Kidney (tissue), 14 donors: ENCODE results near the gene SPCS2. TPM values are rescaled to one million over a fixed set of nuclear protein-coding genes. Genes with fewer than 3 reads are reported as not detected.
A peak's percentile ranks its signal among the peaks of the same experiment; 100 is the strongest.
"Not testable (repeated sequence)": the region's sequence is repeated elsewhere in the genome, so short reads cannot be mapped to it uniquely, and the experiment has no call there.

ENCODE experiments used
- DNase-seq, 5 donors: peaks; one replicate each; pipeline ENCODE4 v3.0.0-alpha.2; 2013 to 2020
- FAIRE-seq: peaks from 2 replicates; lab custom pipeline; 2012; peaks lifted over from hg19 to GRCh38; lab: Jason Lieb, UNC
- H3K27ac ChIP-seq, 2 donors: one replicate each; pipeline ENCODE4 v1.7.0; 2013; ENCODE audit warnings: low read depth in 2 of 2, low read length in 2 of 2, inconsistent platforms in 1 of 2
- H3K27me3 ChIP-seq: one replicate; pipeline ENCODE4 v1.7.1; 2013; ENCODE audit warnings: low read length, inconsistent platforms; ENCODE audit not compliant: control insufficient read depth, insufficient read depth
- H3K36me3 ChIP-seq, 3 donors: one replicate each; pipeline versions ENCODE4 v1.7.0 to v1.7.1; 2013; ENCODE audit warnings: low read length in 3 of 3, control low read depth in 1 of 3, inconsistent platforms in 1 of 3; ENCODE audit not compliant: insufficient read depth in 3 of 3, control insufficient read depth in 2 of 3
- H3K4me1 ChIP-seq, 3 donors: one replicate each; pipeline versions ENCODE4 v1.7.0 to v1.7.1; 2013; ENCODE audit warnings: low read length in 3 of 3, inconsistent platforms in 1 of 3, low read depth in 1 of 3; ENCODE audit not compliant: control insufficient read depth in 2 of 3, insufficient read depth in 2 of 3
- H3K4me3 ChIP-seq, 3 donors: one replicate each; pipeline versions ENCODE4 v1.7.0 to v1.8.1; 2013; ENCODE audit warnings: low read length in 3 of 3, control low read depth in 1 of 3, inconsistent platforms in 1 of 3
- H3K9ac ChIP-seq, 3 donors: one replicate each; pipeline versions ENCODE4 v1.7.0 to v1.7.1; 2013; ENCODE audit warnings: low read length in 3 of 3, control low read depth in 1 of 3, inconsistent platforms in 1 of 3
- H3K9me3 ChIP-seq, 3 donors: one replicate each; pipeline versions ENCODE4 v1.7.0 to v1.7.1; 2013; ENCODE audit warnings: low read length in 3 of 3, control low read depth in 1 of 3, inconsistent platforms in 1 of 3; ENCODE audit not compliant: control insufficient read depth in 2 of 3, insufficient read depth in 1 of 3
- CTCF ChIP-seq: IDR thresholded peaks from 3 replicates; pipeline ENCODE4 v1.5.1; 2012; ENCODE audit warnings: mild to moderate bottlenecking, moderate library complexity, borderline replicate concordance; ENCODE audit not compliant: insufficient read depth; ENCODE audit errors: extremely low read depth
- intact Hi-C: fragments of 100-400 bp; cut with DNase I; formaldehyde crosslinking; loops from one replicate; pipeline ENCODE4 v1.11.1; 2022
- polyA plus RNA-seq: library from polyadenylated mRNA; stranded (reverse); fragments of 350-450 nt; fragmentation: Illumina TruSeq; extraction: RNeasy Lipid Tissue Mini Kit (QIAGEN cat#74804); gene quantifications from one replicate; pipeline ENCODE4 v1.2.3, GENCODE V29; 2014; ENCODE audit warnings: low read depth, low replicate concordance; ENCODE audit not compliant: insufficient read depth
- total RNA-seq: library from RNA; stranded (reverse); fragmentation: NEBNext Ultra II Directional; extraction: Animal tissue kit (Norgen Biotek cat#: 25700); gene quantifications from one replicate; pipeline ENCODE4 v1.2.1, GENCODE V29; 2021
- donor health status: control.
- donor health status: control.
- donor health status: control.
- donor health status: control.
- donor health status: control.
- donor health status: DM: yes; HTN: yes; CAD: no.
- donor health status: Normal renal cell carcinoma (clear cell type).

The SPCS2 gene
- total and polyA plus RNA-seq, 2 donors from 2014 or later, result 176 to 224 TPM

- intact Hi-C loops, result no loop called here
- FAIRE-seq (no peak), DNase-seq (peak; percentile 75 to 92 (median 84))
- Histone ChIP-seq H3K36me3 (no peaks in the 10 kb centered on the region), H3K9ac (peak within 1 kb of the TSS; percentile 49 to 83 (median 67)), H3K27me3 (no peaks in the 10 kb centered on the region), H3K9me3 (no peaks in the 10 kb centered on the region), H3K4me3 (peak within 1 kb of the TSS; percentile 58 to 86 (median 82)), H3K4me1 (peaks cover 0 to 11% (median 2%) of the 10 kb centered on the region in 3 donors), H3K27ac (peak within 1 kb of the TSS; percentile 28 to 38)
- TF ChIP-seq CTCF, result no peak
These were observed 39.6 kb downstream of the SPCS2 start, which contains the start of gene NEU3 for GRCh38 chr11:74988541-74989259. NEU3 (plus strand) TSS chr11:74988933; CDS start chr11:74989061, 128 bp downstream.

GRCh38 chr11:74989260-74989638 lies 40.2 kb downstream of the SPCS2 start:
- H3K27ac ChIP-seq, result peak overlapping the region in 1 of 2 donors; percentile 28
- FAIRE-seq, result no peak

GRCh38 chr11:74990150-74990549 lies 41.1 kb downstream of the SPCS2 start:
- H3K9me3 ChIP-seq, H3K9ac ChIP-seq, H3K4me3 ChIP-seq, H3K27me3 ChIP-seq, DNase-seq, H3K27ac ChIP-seq, H3K36me3 ChIP-seq, FAIRE-seq, intact Hi-C loops: not testable (repeated sequence)
- peaks cover 0 to 11% (median 2%) of the 10 kb centered on the region in 3 donors for H3K4me1 ChIP-seq

More at GRCh38 chr11:74989260-74989638, 40.2 kb downstream of the SPCS2 start:
- Histone ChIP-seq H3K9me3 (no peaks in the 10 kb centered on the region), H3K36me3 (no peaks in the 10 kb centered on the region), H3K4me3 (peak overlapping the region; percentile 58 to 86 (median 82)), H3K9ac (peak overlapping the region; percentile 49 to 83 (median 67)), H3K27me3 (no peaks in the 10 kb centered on the region), H3K4me1 (peaks cover 0 to 11% (median 2%) of the 10 kb centered on the region in 3 donors)
- intact Hi-C loops, result no loop called here
- no peak for TF ChIP-seq CTCF
- peak in 1 of 5 donors; percentile 5 for DNase-seq

GRCh38 chr11:74990941-74991340 lies 41.9 kb downstream of the SPCS2 start:
- Histone ChIP-seq H3K9ac (no peak overlapping the region), H3K27me3 (no peaks in the 10 kb centered on the region), H3K27ac (no peak overlapping the region), H3K4me1 (peaks cover 0 to 11% (median 2%) of the 10 kb centered on the region in 3 donors), H3K4me3 (no peak overlapping the region), H3K9me3 (no peaks in the 10 kb centered on the region), H3K36me3 (peaks cover 0 to 10% (median 4%) of the 10 kb centered on the region in 3 donors)
- intact Hi-C loops, result no loop called here
- FAIRE-seq, result no peak
- no peak for TF ChIP-seq CTCF
- DNase-seq, result no peak
